MCF 10A (cell line): Measurements from ENCODE around the gene TRAPPC12. TPM values are rescaled to one million over a fixed set of nuclear protein-coding genes. Genes with fewer than 3 reads are reported as not detected.

Experiments used
- BruUV-seq: library from RNA; stranded (reverse); fragments of 400-500 nt; replicated peaks from 2 replicates; lab custom pipeline; 2021; lab: Mats Ljungman, UMichigan
- CTCF ChIA-PET: fragments of 300-600 bp; sonication (Branson Sonifier 250); formaldehyde crosslinking; extraction: SDS; loops from one replicate; lab custom pipeline; 2021; ENCODE audit warnings: antibody characterized with exemption, inconsistent platforms; lab: Yijun Ruan, JAX
- POLR2A ChIA-PET: fragments of 300-600, 350-650 bp; sonication (Branson Sonifier 250); formaldehyde crosslinking; extraction: SDS; loops from one replicate; lab custom pipeline; 2020; ENCODE audit warnings: antibody characterized with exemption, inconsistent platforms; lab: Yijun Ruan, JAX
- DNase-seq: peaks from one replicate; pipeline ENCODE4 v3.0.0-alpha.2; 2018; ENCODE audit not compliant: unreplicated experiment
- H3K27ac Mint-ChIP-seq: one replicate; pipeline ENCODE4 v1.8.0; 2022; ENCODE audit warnings: mild to moderate bottlenecking, low read depth, mixed read lengths; ENCODE audit not compliant: unreplicated experiment
- H3K27me3 Mint-ChIP-seq: one replicate; pipeline ENCODE4 v1.8.0; 2022; ENCODE audit warnings: mixed read lengths; ENCODE audit not compliant: insufficient read depth, unreplicated experiment
- H3K36me3 Mint-ChIP-seq: one replicate; pipeline ENCODE4 v1.8.0; 2022; ENCODE audit warnings: mild to moderate bottlenecking, moderate library complexity, mixed read lengths; ENCODE audit not compliant: insufficient read depth, unreplicated experiment
- H3K4me1 Mint-ChIP-seq: one replicate; pipeline ENCODE4 v1.8.0; 2022; ENCODE audit warnings: mixed read lengths; ENCODE audit not compliant: insufficient read depth, unreplicated experiment
- H3K4me3 Mint-ChIP-seq: one replicate; pipeline ENCODE4 v1.8.0; 2022; ENCODE audit warnings: mild to moderate bottlenecking, moderate library complexity, mixed read lengths; ENCODE audit not compliant: unreplicated experiment
- H3K9me3 Mint-ChIP-seq: one replicate; pipeline ENCODE4 v1.8.0; 2022; ENCODE audit warnings: mixed read lengths; ENCODE audit not compliant: unreplicated experiment
- CTCF ChIP-seq: fragments of 200-600 bp; IDR thresholded peaks from one replicate; pipeline ENCODE4 v1.8.0; 2022; ENCODE audit warnings: antibody characterized with exemption, mild to moderate bottlenecking; ENCODE audit not compliant: unreplicated experiment
- intact Hi-C: fragments of 100-400 bp; cut with micrococcal nuclease; formaldehyde crosslinking; loops from 2 replicates; pipeline ENCODE4 v1.14.1; 2022
- total RNA-seq: library from RNA; stranded (reverse); gene quantifications from 2 replicates; pipeline ENCODE4 v1.2.3, GENCODE V29; 2022

TRAPPC12 gene
- total RNA-seq, 1 experiment from 2014 or later, result 84.4 TPM

DNA sequence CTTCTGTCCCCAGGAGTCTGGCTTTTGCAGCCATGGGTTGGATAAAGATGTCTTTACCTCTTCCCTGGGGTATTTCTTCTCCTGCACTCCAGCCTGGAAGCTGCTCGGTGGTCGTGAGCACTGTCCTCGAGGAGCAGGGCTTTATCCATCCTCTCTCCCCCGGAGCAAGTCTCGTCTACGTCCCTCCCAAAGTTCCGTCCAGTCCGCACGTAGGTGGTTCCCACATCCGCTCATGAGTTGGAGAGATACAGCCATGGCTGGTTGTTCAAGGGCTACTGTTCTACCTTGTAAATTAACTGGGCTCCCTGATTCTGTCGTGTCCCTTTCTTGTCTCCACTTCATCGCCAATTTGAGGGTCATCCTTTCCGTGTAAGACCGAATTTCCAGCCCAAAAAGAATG lies 47.1 kb downstream of the TRAPPC12 start:
- Mint-ChIP-seq H3K36me3 (peaks cover 74% of the 10 kb centered on the region), H3K4me1 (peaks cover 16% of the 10 kb centered on the region), H3K27ac (no peak overlapping the region), H3K4me3 (no peak overlapping the region), H3K9me3 (no peaks in the 10 kb centered on the region), H3K27me3 (no peaks in the 10 kb centered on the region)
- intact Hi-C loops, result no loop called here
- BruUV-seq, result no TSS peak
- DNase-seq, result no peak
- no peak for TF ChIP-seq CTCF
- ChIA-PET POLR2A (interaction anchor here (0.6 kb wide), 1 partner anchor 37 kb away, joined by 3 read pairs; no protein-coding TSS in a partner anchor), CTCF (interaction anchor here (0.7 to 2.0 kb wide), 2 partner anchors 35 to 803 kb away, joined by 4 to 9 read pairs; no protein-coding TSS in a partner anchor)

- ChIA-PET CTCF (interaction anchor here (2.0 kb wide), 1 partner anchor 35 kb away, joined by 9 read pairs; no protein-coding TSS in a partner anchor), POLR2A (interaction anchor here (0.6 kb wide), 1 partner anchor 167 kb away, joined by 3 read pairs; no protein-coding TSS in a partner anchor)
- TF ChIP-seq CTCF, result no peak
- intact Hi-C loops, result no loop called here
- H3K27ac Mint-ChIP-seq, result no peak overlapping the region
- no peaks in the 10 kb centered on the region for H3K27me3 Mint-ChIP-seq
- no peak overlapping the region for H3K4me3 Mint-ChIP-seq
- no TSS peak for BruUV-seq
- H3K4me1 Mint-ChIP-seq, result peaks cover 16% of the 10 kb centered on the region
- no peak for DNase-seq
- H3K9me3 Mint-ChIP-seq, result no peaks in the 10 kb centered on the region
- H3K36me3 Mint-ChIP-seq, result peaks cover 70% of the 10 kb centered on the region
These were observed 47.8 kb downstream of the TRAPPC12 start for GRCh38 chr2:3427272-3427671.

DNA sequence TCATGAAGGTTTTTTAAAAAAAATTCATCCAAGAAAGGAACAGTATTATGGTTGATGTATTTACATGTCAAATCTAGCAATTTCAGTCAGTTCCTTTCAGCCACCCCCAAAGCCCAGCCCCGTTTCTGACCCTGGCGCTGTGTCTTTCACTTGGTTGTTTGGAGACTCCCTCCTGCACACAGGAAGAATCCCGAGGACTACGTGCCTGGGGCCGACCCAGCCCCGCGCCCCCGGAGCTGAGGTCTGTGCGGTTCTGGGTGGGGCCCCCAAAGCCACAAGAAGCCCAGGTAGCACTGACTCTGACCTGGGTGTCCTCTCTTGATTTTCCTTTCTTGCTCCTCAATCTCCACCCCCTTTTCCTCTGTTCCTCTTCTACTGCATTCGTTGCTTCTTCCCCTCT lies 49.1 kb downstream of the TRAPPC12 start:
- DNase-seq, result no peak
- H3K27ac Mint-ChIP-seq, result no peak overlapping the region
- H3K36me3 Mint-ChIP-seq, result peaks cover 64% of the 10 kb centered on the region
- intact Hi-C loops, result no loop called here
- ChIA-PET CTCF (interaction anchor here (0.6 to 1.4 kb wide), 5 partner anchors 34 to 91 kb away, joined by 3 to 5 read pairs (median 4); no protein-coding TSS in a partner anchor), POLR2A (no interaction called here)
- no peaks in the 10 kb centered on the region for H3K9me3 Mint-ChIP-seq
- TF ChIP-seq CTCF, result no peak
- peaks cover 16% of the 10 kb centered on the region for H3K4me1 Mint-ChIP-seq
- no peaks in the 10 kb centered on the region for H3K27me3 Mint-ChIP-seq
- BruUV-seq, result no TSS peak
- H3K4me3 Mint-ChIP-seq, result no peak overlapping the region

DNA sequence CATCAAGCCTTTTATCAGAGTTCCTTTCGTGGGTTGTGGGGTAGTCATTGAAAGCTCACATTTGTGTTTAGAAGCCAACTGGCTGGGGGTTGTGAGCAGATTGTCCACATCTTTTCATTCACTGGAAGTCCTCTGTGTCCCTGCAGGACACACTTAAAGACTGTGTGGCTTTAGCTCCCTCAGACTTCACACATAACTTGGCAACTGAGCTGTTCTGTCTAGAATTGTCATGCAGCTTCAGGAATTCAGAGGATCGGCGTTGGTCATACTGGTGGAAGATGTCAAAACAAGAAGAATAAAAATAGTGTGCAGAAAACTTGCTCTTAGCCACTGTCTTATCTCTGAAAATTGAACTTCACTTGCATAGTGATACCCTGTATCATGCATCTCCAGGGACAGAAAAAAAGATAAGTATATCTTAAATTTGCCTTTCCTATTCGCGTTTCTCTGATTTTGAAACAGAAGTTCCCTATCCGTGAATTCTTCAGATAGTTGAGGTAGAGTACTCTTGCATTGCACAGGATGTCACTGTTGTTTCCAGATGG lies 49.6 kb downstream of the TRAPPC12 start:
- peaks cover 63% of the 10 kb centered on the region for H3K36me3 Mint-ChIP-seq
- no peak for TF ChIP-seq CTCF
- no peak overlapping the region for H3K4me3 Mint-ChIP-seq
- no peak overlapping the region for H3K27ac Mint-ChIP-seq
- ChIA-PET POLR2A (interaction anchor here (0.8 kb wide), 1 partner anchor 69 kb away, joined by 4 read pairs; no protein-coding TSS in a partner anchor), CTCF (interaction anchor here (0.6 to 2.2 kb wide), 13 partner anchors 12 to 388 kb away, joined by 3 to 7 read pairs (median 4); partner anchors contain the start of gene EIPR1)
- intact Hi-C loops, result no loop called here
- no peaks in the 10 kb centered on the region for H3K27me3 Mint-ChIP-seq
- no peak for DNase-seq
- no peaks in the 10 kb centered on the region for H3K9me3 Mint-ChIP-seq
- no TSS peak for BruUV-seq
- peaks cover 11% of the 10 kb centered on the region for H3K4me1 Mint-ChIP-seq
